Glutamatergic neuron (in vitro differentiated cells): Measurements from ENCODE around the gene MYO9B. TPM values are rescaled to one million over a fixed set of nuclear protein-coding genes. Genes with fewer than 3 reads are reported as not detected.
A peak's percentile ranks its signal among the peaks of the same experiment; 100 is the strongest.
"Not testable (repeated sequence)": the region's sequence is repeated elsewhere in the genome, so short reads cannot be mapped to it uniquely, and the experiment has no call there.

ENCODE experiments used
- DNase-seq: peaks from one replicate; pipeline ENCODE4 v3.0.0; 2022
- H3K27ac Mint-ChIP-seq: one replicate; pipeline ENCODE4 v1.8.0; 2020; ENCODE audit warnings: mild to moderate bottlenecking, mixed read lengths, inconsistent platforms; ENCODE audit not compliant: unreplicated experiment
- H3K27me3 Mint-ChIP-seq: one replicate; pipeline ENCODE4 v1.8.0; 2020; ENCODE audit warnings: mild to moderate bottlenecking, moderate library complexity, mixed read lengths, inconsistent platforms; ENCODE audit not compliant: unreplicated experiment
- H3K36me3 Mint-ChIP-seq: one replicate; pipeline ENCODE4 v1.8.0; 2020; ENCODE audit warnings: mild to moderate bottlenecking, mixed read lengths, inconsistent platforms; ENCODE audit not compliant: unreplicated experiment
- H3K4me1 Mint-ChIP-seq: one replicate; pipeline ENCODE4 v1.8.0; 2020; ENCODE audit warnings: mild to moderate bottlenecking, low read depth, mixed read lengths, inconsistent platforms; ENCODE audit not compliant: unreplicated experiment
- H3K4me3 Mint-ChIP-seq: one replicate; pipeline ENCODE4 v1.8.0; 2020; ENCODE audit warnings: mild to moderate bottlenecking, mixed read lengths, inconsistent platforms; ENCODE audit not compliant: unreplicated experiment
- H3K9me3 Mint-ChIP-seq: one replicate; pipeline ENCODE4 v1.8.0; 2020; ENCODE audit warnings: mild to moderate bottlenecking, moderate library complexity, mixed read lengths, inconsistent platforms; ENCODE audit not compliant: unreplicated experiment
- total RNA-seq: library from RNA; stranded (reverse); fragmentation: NEBNext Ultra II Directional; extraction: Animal tissue kit (Norgen Biotek cat#: 25700); gene quantifications from one replicate; pipeline ENCODE4 v1.2.1, GENCODE V29; 2021; ENCODE audit not compliant: unreplicated experiment
- TF ChIP-seq, protein P1 (sequence below): fragments of 200-600 bp; sonication (generic); IDR thresholded peaks from one replicate; pipeline ENCODE4 v1.5.0; 2021; ENCODE audit not compliant: partially characterized antibody, unreplicated experiment

Gene MYO9B
- total RNA-seq, 1 donor from 2014 or later, result 237 TPM

DNA sequence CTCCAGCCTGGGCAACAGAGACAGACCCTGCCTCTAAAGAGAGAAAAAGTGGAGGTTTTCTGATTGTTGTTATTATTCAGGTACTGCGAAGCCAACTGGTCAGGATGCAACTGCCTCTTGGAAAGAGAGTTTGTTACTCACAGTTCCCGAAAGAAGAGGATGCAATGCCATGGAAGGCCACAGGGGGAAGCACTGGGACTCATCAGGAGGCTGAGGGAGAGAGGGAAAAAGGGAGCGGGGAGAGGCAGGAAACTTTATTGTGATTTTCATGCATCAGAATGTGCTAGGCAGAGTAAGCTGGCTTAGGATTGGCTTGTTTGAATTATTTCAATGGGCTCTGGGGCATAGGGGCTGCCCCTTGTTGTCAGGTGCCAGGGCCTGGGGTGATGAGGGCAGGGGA lies 27.6 kb downstream of the MYO9B start:
- TF ChIP-seq, protein P1, sequence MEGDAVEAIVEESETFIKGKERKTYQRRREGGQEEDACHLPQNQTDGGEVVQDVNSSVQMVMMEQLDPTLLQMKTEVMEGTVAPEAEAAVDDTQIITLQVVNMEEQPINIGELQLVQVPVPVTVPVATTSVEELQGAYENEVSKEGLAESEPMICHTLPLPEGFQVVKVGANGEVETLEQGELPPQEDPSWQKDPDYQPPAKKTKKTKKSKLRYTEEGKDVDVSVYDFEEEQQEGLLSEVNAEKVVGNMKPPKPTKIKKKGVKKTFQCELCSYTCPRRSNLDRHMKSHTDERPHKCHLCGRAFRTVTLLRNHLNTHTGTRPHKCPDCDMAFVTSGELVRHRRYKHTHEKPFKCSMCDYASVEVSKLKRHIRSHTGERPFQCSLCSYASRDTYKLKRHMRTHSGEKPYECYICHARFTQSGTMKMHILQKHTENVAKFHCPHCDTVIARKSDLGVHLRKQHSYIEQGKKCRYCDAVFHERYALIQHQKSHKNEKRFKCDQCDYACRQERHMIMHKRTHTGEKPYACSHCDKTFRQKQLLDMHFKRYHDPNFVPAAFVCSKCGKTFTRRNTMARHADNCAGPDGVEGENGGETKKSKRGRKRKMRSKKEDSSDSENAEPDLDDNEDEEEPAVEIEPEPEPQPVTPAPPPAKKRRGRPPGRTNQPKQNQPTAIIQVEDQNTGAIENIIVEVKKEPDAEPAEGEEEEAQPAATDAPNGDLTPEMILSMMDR, result peak; percentile 71
- peaks cover 4% of the 10 kb centered on the region for H3K27me3 Mint-ChIP-seq
- peak; percentile 60 for DNase-seq
- H3K36me3 Mint-ChIP-seq, result peaks cover 10% of the 10 kb centered on the region
- H3K4me1 Mint-ChIP-seq, result peaks cover 2% of the 10 kb centered on the region
- H3K27ac Mint-ChIP-seq, result no peak overlapping the region
- no peak overlapping the region for H3K4me3 Mint-ChIP-seq
- H3K9me3 Mint-ChIP-seq, result peaks cover 2% of the 10 kb centered on the region

- H3K4me1 Mint-ChIP-seq, result peaks cover 3% of the 10 kb centered on the region
- H3K9me3 Mint-ChIP-seq, result peaks cover 2% of the 10 kb centered on the region
- no peak overlapping the region for H3K4me3 Mint-ChIP-seq
- H3K27me3 Mint-ChIP-seq, result peaks cover 6% of the 10 kb centered on the region
- DNase-seq, result no peak
- no peak overlapping the region for H3K27ac Mint-ChIP-seq
- TF ChIP-seq, protein P1, result no peak
- peaks cover 10% of the 10 kb centered on the region for H3K36me3 Mint-ChIP-seq
Observed at GRCh38 chr19:17104679-17105078, 29.1 kb downstream of the MYO9B start.

- peaks cover 4% of the 10 kb centered on the region for H3K4me1 Mint-ChIP-seq
- no peak overlapping the region for H3K4me3 Mint-ChIP-seq
- H3K9me3 Mint-ChIP-seq, result peaks cover 2% of the 10 kb centered on the region
- DNase-seq, result no peak
- peaks cover 7% of the 10 kb centered on the region for H3K27me3 Mint-ChIP-seq
- H3K36me3 Mint-ChIP-seq, result peaks cover 10% of the 10 kb centered on the region
- H3K27ac Mint-ChIP-seq, result no peak overlapping the region
- TF ChIP-seq, protein P1, result no peak
Observed at GRCh38 chr19:17105556-17105955, 30.0 kb downstream of the MYO9B start.

DNA sequence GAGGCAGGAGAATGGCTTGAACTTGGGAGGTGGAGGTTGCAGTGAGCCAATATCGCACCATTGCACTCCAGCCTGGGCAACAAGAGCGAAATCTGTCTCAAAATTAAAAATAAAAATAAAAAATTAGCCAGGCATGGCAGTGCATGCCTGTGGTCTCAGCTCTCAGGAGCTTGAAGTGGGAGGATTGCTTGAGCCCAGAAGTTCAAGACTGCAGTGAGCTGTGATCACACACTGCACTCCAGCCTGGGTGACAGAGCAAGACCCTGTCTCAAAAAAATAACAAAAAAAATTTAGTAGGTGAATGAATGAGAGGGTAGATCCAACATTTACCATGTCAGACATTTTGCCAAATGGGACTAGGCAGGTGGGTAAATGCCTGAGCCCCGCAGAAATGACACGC lies 31.4 kb downstream of the MYO9B start:
- Mint-ChIP-seq H3K27me3 (peaks cover 10% of the 10 kb centered on the region), H3K36me3 (peaks cover 10% of the 10 kb centered on the region)
- DNase-seq, H3K27ac Mint-ChIP-seq, H3K4me1 Mint-ChIP-seq, H3K9me3 Mint-ChIP-seq, H3K4me3 Mint-ChIP-seq: not testable (repeated sequence)

DNA sequence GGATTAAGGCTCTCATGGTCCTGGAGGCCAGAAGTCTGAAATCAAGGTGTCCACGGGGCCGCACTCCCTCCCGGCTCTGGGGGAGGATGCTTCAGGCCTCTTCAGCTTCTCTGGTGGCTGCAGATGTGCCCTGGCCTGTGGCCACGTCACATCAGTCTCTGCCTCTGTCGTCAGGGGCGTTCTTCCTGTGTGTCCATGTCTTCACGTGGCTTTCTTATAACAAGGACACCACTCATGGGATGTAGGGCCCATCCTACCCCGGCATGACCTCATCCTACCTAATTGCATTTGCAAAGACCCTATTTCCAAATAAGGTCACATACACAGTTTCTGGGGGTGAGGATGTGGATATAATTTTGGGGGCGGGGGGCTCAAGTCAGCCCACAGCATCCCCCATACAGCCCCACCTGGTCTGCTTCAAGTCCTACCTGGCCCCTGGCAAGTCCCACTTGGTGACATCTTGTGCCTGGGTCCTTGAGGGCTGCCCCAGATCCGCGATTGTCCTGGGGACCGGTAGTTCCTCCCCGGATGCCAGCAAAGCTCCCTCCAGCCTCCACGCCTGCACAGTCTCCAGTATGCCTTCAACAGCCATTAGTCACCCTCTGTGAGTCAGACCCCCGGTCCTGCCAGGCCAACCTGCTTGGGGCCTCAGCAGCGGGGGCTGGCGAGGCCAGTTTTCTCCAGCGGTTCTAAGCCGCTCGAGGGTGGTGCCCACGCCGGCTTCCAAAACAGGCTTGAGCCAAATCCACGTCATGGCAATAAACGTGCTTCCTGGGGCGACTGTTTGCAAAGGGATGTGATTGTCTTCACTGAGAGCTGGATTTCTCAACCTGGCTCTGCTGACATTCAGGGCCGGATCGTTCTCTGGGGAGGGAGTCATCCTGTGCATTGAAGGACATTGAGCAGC lies 32.2 kb downstream of the MYO9B start:
- no peak for DNase-seq
- Mint-ChIP-seq H3K27me3 (peaks cover 13% of the 10 kb centered on the region), H3K4me1 (peaks cover 10% of the 10 kb centered on the region), H3K9me3 (peaks cover 6% of the 10 kb centered on the region), H3K4me3 (no peak overlapping the region), H3K27ac (no peak overlapping the region), H3K36me3 (peaks cover 6% of the 10 kb centered on the region)
- TF ChIP-seq, protein P1, result no peak
